OCI-LY7 (cell line): Measurements from ENCODE around the gene C11orf71. TPM values are rescaled to one million over a fixed set of nuclear protein-coding genes. Genes with fewer than 3 reads are reported as not detected.

Experiments
- BruUV-seq: library from RNA; stranded (reverse); fragments of 400-500 nt; replicated peaks from 2 replicates; lab custom pipeline; 2021; lab: Mats Ljungman, UMichigan
- CTCF ChIA-PET: fragments of 300-600 bp; sonication (Branson Sonifier 250); formaldehyde crosslinking; loops from one replicate; lab custom pipeline; 2022; ENCODE audit warnings: antibody characterized with exemption; ENCODE audit not compliant: unreplicated experiment; lab: Charles Lee
- POLR2A ChIA-PET: fragments of 300-600 bp; sonication (Branson Sonifier 250); formaldehyde crosslinking; loops from one replicate; lab custom pipeline; 2022; ENCODE audit warnings: antibody characterized with exemption; lab: Charles Lee
- DNase-seq: peaks from one replicate; pipeline ENCODE4 v3.0.0-alpha.2; 2015; ENCODE audit warnings: low spot score
- H2AFZ ChIP-seq: fragments of 200-600 bp; sonication (generic), shearing (Covaris generic); 2 replicates; pipeline ENCODE4 v1.6.1; 2014; ENCODE audit warnings: mild to moderate bottlenecking, antibody characterized with exemption, low read length, moderate library complexity
- H3K27ac ChIP-seq: fragments of 200-600 bp; sonication (generic); 2 replicates; pipeline ENCODE4 v1.5.1; 2014; ENCODE audit warnings: mixed run types, low read depth, mild to moderate bottlenecking, moderate library complexity, low read length, inconsistent platforms; ENCODE audit not compliant: poor library complexity, severe bottlenecking
- H3K36me3 ChIP-seq: fragments of 200-600 bp; sonication (generic); 2 replicates; pipeline ENCODE4 v1.6.1; 2014; ENCODE audit warnings: mild to moderate bottlenecking, antibody characterized with exemption, low read length, moderate library complexity, mixed read lengths; ENCODE audit not compliant: insufficient read depth
- H3K4me1 ChIP-seq: fragments of 200-600 bp; sonication (generic); 2 replicates; pipeline ENCODE4 v1.5.1; 2014; ENCODE audit warnings: mild to moderate bottlenecking, low read length; ENCODE audit not compliant: insufficient read depth, poor library complexity, severe bottlenecking
- H3K4me2 ChIP-seq: fragments of 200-600 bp; sonication (generic); 2 replicates; pipeline ENCODE4 v1.6.1; 2014; ENCODE audit warnings: mild to moderate bottlenecking, low read length
- H3K4me3 ChIP-seq: fragments of 200-600 bp; sonication (generic); 2 replicates; pipeline ENCODE4 v1.5.1; 2014; ENCODE audit warnings: mild to moderate bottlenecking, low read depth, low read length; ENCODE audit not compliant: poor library complexity, severe bottlenecking
- H3K79me2 ChIP-seq: fragments of 200-600 bp; sonication (generic); 2 replicates; pipeline ENCODE4 v1.6.1; 2016; ENCODE audit warnings: low read depth, mild to moderate bottlenecking, low read length, moderate library complexity, mixed read lengths; ENCODE audit not compliant: insufficient read depth
- H3K9me2 ChIP-seq: fragments of 200-600 bp; sonication (generic); 2 replicates; pipeline ENCODE4 v1.6.1; 2016; ENCODE audit warnings: mild to moderate bottlenecking, low read length, mixed read lengths; ENCODE audit not compliant: insufficient read depth
- H3K9me3 ChIP-seq: fragments of 200-600 bp; sonication (generic); 2 replicates; pipeline ENCODE4 v1.6.1; 2014; ENCODE audit warnings: mild to moderate bottlenecking, mixed run types, low read length, mixed read lengths
- H4K20me1 ChIP-seq: fragments of 200-600 bp; sonication (generic); 2 replicates; pipeline ENCODE4 v1.6.1; 2014; ENCODE audit warnings: mild to moderate bottlenecking, antibody characterized with exemption, low read length, moderate library complexity, mixed read lengths; ENCODE audit not compliant: insufficient read depth
- CTCF ChIP-seq: fragments of 200-600 bp; sonication (generic); conservative IDR thresholded peaks from 2 replicates; pipeline ENCODE4 v1.5.1; 2014; ENCODE audit warnings: mild to moderate bottlenecking, antibody characterized with exemption, low read length, moderate library complexity, mixed read lengths
- EZH2phosphoT487 ChIP-seq: fragments of 200-600 bp; sonication (generic); IDR thresholded peaks from 2 replicates; pipeline ENCODE4 v1.6.1; 2018; ENCODE audit warnings: low read depth, borderline replicate concordance, mild to moderate bottlenecking, mixed run types, antibody characterized with exemption, low read length, moderate library complexity, mixed read lengths
- intact Hi-C: fragments of 100-400 bp; cut with micrococcal nuclease; formaldehyde crosslinking; loops from one replicate; pipeline ENCODE4 v1.10.0; 2022; ENCODE audit not compliant: unreplicated experiment
- total RNA-seq, 2 experiments: library from RNA; depleted of rRNA in 1 of 2; stranded (reverse); fragments of >200 nt in 1 of 2; shearing (Covaris generic) in 1 of 2; gene quantifications; 2 replicates each; pipeline ENCODE4 v1.2.3, GENCODE V29; 2014 to 2022

Gene C11orf71
- total RNA-seq, 2 experiments from 2014 or later = 12.8 to 28.7 TPM

DNA sequence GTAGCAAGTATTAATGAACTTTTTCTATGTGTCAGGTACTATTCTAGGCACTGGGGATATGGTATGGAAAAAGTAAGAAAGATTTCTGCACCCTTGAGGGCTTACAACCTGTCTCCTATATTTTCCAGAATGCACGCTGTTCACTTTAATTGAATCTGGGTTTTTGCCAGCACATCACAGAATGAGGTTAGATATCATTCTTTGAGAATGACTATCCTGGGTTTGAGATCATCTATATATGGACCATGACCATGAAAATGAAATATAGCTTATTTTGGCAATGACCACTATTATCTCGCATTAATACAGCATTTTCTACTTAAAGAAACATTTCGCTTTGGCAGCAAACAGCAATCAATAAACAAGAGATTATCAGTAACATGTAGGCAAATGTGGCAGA, 46.9 kb downstream of the C11orf71 start:
- BruUV-seq = no TSS peak
- Histone ChIP-seq H4K20me1 (no peaks in the 10 kb centered on the region), H3K4me2 (no peak overlapping the region), H3K9me2 (no peaks in the 10 kb centered on the region), H3K79me2 (no peaks in the 10 kb centered on the region), H3K4me1 (no peaks in the 10 kb centered on the region), H3K9me3 (no peaks in the 10 kb centered on the region), H3K36me3 (no peaks in the 10 kb centered on the region), H2AFZ (no peak overlapping the region), H3K27ac (no peak overlapping the region), H3K4me3 (no peak overlapping the region)
- ChIA-PET CTCF (no interaction called here), POLR2A (no interaction called here)
- intact Hi-C loops = no loop called here
- no peak for DNase-seq
- TF ChIP-seq CTCF (no peak), EZH2phosphoT487 (no peak)

- Histone ChIP-seq H3K9me3 (0 out of 2 replicates have a peak, but pooled peaks cover 5% of the 10 kb centered on the region), H4K20me1 (no peaks in the 10 kb centered on the region), H3K9me2 (no peaks in the 10 kb centered on the region), H3K27ac (no peak overlapping the region), H3K79me2 (no peaks in the 10 kb centered on the region), H3K4me3 (no peak overlapping the region), H3K4me2 (no peak overlapping the region), H2AFZ (no peak overlapping the region), H3K4me1 (no peaks in the 10 kb centered on the region), H3K36me3 (no peaks in the 10 kb centered on the region)
- ChIA-PET CTCF (no interaction called here), POLR2A (interaction anchor here (0.7 kb wide), 2 partner anchors 26 to 1296 kb away, joined by 3 to 4 read pairs; no protein-coding TSS in a partner anchor)
- no peak for TF ChIP-seq EZH2phosphoT487
- TF ChIP-seq CTCF = no peak
- intact Hi-C loops = no loop called here
- no TSS peak for BruUV-seq
- DNase-seq = no peak
Measured at GRCh38 chr11:114350022-114350421, 50.3 kb downstream of the C11orf71 start.

Other genes starting within 250 kb of the C11orf71 start
- not detected in 2 replicates for gene NNMT, start 104.1 kb downstream of the C11orf71 start, total RNA-seq (2014; rRNA removed; shearing (Covaris generic))
- gene NNMT, start 104.1 kb downstream of the C11orf71 start, total RNA-seq (2022) = not detected in 2 replicates
- gene RBM7, start 155 bp upstream of the C11orf71 start, total RNA-seq (2014; rRNA removed; shearing (Covaris generic)) = 21.3 and 28.6 TPM in 2 replicates
- 26.3 and 28.6 TPM in 2 replicates for gene RBM7, start 155 bp upstream of the C11orf71 start, total RNA-seq (2022)
- gene REXO2, start 39.0 kb upstream of the C11orf71 start, total RNA-seq (2014; rRNA removed; shearing (Covaris generic)) = 59.9 and 69.3 TPM in 2 replicates
- 65.0 and 69.3 TPM in 2 replicates for gene REXO2, start 39.0 kb upstream of the C11orf71 start, total RNA-seq (2022)
- gene NXPE1, start 159.4 kb upstream of the C11orf71 start, total RNA-seq (2014; rRNA removed; shearing (Covaris generic)) = not detected in 2 replicates
- not detected in 2 replicates for gene NXPE1, start 159.4 kb upstream of the C11orf71 start, total RNA-seq (2022)
- gene NXPE4, start 195.3 kb upstream of the C11orf71 start, total RNA-seq (2014; rRNA removed; shearing (Covaris generic)) = not detected in 2 replicates
- gene NXPE4, start 195.3 kb upstream of the C11orf71 start, total RNA-seq (2022) = not detected in 2 replicates